SW 1271 (cell line): ENCODE measurements around the gene POMZP3.
A peak's percentile ranks its signal among the peaks of the same experiment; 100 is the strongest.
"Not testable (repeated sequence)": the region's sequence is repeated elsewhere in the genome, so short reads cannot be mapped to it uniquely, and the experiment has no call there.

Source experiments
- DNase-seq, 2 experiments: peaks; one replicate each; lab custom pipeline; 2025; lab: John Stamatoyannopoulos, UW

POMZP3 gene

GRCh38 chr7:76626989-76627642 lies at the start of gene POMZP3:
Gene POMZP3 (minus strand): TSS chr7:76627279. CDS start chr7:76626064, 1,215 bp downstream.
- DNase-seq, result not testable (repeated sequence)

GRCh38 chr7:76675783-76676182 lies 48.7 kb upstream of the POMZP3 start:
- DNase-seq, result not testable (repeated sequence)

- DNase-seq, result not testable (repeated sequence)
Measured at GRCh38 chr7:76673346-76673745, 46.3 kb upstream of the POMZP3 start.

DNA sequence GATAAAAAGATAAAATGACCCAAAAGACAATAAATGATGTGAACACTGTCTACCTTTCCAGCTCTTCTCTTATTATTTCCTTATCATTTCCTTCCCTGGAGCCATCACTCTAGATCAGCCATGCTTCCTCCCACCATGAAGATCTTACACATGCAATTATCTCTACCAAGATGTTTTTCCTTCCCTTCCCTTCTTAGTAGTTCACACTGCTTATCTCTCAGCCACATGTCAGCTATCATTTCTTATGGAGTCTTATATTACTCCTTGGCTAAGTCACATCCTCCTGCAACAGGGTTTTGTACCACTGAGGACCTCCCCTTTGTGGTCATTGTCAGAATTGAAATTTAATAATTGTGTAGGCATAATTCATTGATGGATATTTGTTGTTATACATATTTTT lies 32.1 kb upstream of the POMZP3 start:
- not testable (repeated sequence) for DNase-seq

GRCh38 chr7:76656425-76656824 lies 29.3 kb upstream of the POMZP3 start:
- not testable (repeated sequence) for DNase-seq

DNA sequence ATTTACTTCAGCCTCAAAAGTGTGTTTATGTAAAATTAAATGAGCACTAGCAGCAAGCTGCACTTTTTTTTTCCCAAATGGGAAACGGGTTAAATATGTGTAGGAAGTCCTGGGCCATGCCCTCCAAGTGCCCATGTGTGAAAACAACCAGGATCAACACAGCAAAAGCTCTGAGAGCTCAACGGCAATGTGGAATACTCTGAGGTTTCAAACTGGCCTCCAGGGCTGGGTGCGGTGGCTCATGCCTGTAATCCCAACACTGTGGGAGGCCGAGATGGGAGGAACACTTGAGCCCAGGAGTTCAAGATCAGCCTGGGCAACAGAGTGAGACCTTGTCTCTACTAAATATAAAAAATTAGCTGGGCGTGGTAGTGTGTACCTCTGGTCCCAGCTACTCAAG lies 15.5 kb upstream of the POMZP3 start:
- DNase-seq, result not testable (repeated sequence)

DNA sequence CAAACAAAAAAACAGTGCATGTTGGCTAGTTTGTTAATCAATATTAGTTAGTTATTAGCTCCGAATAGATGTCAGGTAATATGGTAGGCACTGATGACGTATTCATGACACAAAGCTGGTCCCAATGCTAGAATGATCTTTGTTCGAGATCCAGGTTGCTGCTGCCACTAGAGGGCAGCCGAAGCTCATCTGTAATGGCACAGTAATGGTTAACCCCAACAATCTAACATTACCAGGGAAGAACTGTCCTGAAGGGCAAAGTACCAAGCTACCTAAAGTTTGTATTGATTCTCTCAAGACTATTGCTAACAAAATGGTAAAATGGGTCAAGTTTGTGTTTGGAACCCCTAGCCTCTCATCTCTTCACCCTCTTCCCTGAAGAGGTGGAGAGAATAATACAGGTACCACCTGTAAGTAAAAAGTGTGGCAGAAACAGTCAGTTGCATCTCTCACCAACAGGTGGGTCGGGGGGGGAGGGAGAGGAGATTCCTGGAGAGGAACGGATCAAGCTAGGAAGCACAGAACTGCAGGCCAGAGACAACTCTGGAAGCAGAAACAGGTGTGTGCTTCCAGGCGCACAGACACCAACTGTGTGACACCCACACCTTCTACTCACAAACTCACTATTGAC lies 10.1 kb upstream of the POMZP3 start:
- DNase-seq, result not testable (repeated sequence)

GRCh38 chr7:76626581-76626980 lies 498 bp downstream of the POMZP3 start:
- not testable (repeated sequence) for DNase-seq

GRCh38 chr7:76619439-76620190 lies 7.5 kb downstream of the POMZP3 start:
- DNase-seq, result not testable (repeated sequence)

DNA sequence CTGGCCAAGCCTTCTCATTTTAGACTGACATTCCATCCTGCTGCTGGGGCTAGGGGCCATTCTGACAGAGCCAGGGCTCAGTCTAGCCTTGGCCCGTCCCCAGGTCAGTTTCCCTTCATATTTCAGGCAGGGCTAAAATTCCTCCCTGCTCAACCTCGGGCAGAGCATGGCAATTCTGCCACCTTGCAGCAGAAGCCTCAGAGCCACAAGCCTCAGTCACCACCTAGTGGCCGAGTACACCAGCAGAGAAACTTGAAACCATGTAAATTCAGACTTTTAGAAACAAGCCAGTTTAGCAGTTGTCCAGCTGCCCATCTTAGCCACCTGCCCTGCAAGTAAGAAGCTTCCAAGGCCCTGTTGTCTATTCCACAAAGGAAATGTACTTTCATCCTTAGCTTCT lies 13.3 kb downstream of the POMZP3 start:
- not testable (repeated sequence) for DNase-seq

DNA sequence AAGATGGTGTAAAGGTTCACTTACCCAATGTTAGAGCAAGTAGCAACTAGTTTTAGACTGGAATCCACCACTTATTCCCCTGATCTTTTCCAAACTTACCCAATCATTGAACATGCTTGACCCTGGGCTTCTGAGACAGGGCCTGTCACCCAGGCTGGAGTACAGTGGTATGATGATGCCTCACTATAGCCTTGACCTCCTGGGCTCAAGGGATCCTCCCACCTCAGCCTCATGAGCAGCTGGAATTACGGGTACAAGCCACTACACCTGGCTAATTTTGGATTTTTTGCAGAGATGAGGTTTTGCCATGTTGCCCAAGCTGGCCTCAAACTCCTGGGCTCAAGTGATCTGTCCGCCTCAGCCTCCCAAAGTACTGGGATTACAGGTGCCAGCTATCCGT lies 14.8 kb downstream of the POMZP3 start:
- DNase-seq, result not testable (repeated sequence)

GRCh38 chr7:76609864-76610263 lies 17.2 kb downstream of the POMZP3 start:
- not testable (repeated sequence) for DNase-seq

DNA sequence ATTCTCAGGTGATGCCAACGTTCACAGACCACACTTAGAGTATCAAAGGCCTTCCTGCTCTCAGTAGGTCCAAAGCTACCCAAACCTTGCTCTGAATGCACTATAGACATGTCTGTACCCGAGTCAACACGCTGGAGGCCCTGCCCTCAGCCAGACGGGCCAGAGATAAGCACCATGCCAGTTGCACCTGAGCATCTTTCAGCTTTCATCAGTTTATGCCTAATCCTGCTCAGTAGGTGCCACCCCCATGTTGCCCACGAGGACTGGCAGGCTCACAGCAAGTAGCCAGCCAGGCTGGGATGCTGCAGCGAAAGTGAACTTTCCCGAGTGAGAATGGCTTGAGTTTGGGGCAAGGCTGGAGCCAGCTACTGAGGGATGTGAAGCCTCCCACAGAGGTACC lies 18.6 kb downstream of the POMZP3 start:
- not testable (repeated sequence) for DNase-seq

DNA sequence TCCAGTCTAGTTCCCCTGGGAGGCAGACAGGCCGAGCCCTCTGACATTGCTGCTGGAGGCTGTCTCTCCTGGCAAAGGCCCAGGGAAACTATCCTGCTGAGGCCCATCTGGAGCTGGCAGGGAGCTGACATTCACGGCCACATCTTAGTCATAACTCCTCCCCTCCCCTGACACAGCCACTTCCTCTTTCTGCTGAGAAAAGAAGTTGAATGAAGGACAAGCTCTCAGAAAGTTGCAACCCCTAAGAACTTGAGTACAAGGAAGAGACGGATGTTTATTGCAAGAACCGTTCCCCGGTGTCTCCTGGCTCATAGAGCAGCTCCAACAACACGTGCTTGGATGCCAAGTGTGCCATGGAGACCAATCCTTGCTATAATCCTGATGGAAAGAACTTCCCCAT lies 21.1 kb downstream of the POMZP3 start:
- peak; percentile 46 to 93 for DNase-seq

- not testable (repeated sequence) for DNase-seq
Measured at GRCh38 chr7:76600650-76601049, 26.4 kb downstream of the POMZP3 start.

DNA sequence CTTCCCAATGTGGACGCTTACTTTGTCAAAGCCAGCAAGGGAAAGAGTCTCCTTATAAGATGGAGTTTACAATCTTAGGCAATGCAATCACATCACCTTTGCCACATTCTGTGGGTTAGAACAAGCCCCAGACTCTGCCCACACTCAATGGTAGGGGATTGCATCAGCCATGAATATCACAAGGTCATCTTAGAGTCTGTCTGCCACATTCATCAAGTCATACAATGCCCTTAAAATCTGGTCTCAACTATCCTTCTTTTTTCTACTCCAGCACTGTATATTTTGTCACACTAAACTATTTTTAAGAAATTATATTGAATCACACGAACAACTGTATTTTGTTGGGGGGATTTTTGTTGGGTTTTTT lies 27.0 kb downstream of the POMZP3 start:
- DNase-seq, result not testable (repeated sequence)

GRCh38 chr7:76598590-76599264 lies 28.4 kb downstream of the POMZP3 start:
- DNase-seq, result not testable (repeated sequence)

GRCh38 chr7:76597288-76597687 lies 29.8 kb downstream of the POMZP3 start:
- DNase-seq, result not testable (repeated sequence)

- not testable (repeated sequence) for DNase-seq
Measured at GRCh38 chr7:76592694-76593093, 34.4 kb downstream of the POMZP3 start.

DNA sequence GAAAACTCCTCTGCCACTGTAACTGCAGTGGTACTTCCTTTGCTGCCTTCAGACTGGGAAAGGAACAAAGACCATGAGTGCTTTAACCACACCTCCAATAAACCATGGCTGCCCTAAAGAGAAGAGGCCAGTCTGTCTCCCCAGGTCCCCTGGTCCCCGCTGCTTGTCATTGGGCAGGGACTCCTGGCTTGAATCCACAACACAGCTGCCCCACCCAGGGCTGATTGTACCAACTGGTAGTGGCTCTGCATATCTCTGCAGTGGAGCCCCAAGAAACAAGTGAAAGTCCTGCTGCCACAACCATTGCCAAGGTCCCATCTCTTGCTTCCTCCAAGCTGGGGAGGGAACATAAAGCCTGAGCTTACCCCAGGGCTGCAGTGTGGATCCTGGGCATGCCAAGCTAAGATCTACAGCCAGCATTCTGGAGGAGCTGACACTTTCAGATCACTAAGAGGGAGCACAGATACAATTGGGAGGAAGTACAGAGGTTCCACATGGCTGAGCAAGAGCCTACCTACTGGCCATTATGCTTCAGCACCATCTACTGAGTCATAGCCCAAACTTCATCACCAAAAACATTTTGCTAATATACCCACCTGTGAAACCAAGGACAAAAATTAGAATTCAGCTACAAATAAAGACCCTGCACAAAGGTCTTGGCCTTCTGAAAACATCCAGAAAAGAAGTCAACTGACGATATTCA lies 35.3 kb downstream of the POMZP3 start:
- DNase-seq, result not testable (repeated sequence)

- DNase-seq, result not testable (repeated sequence)
Measured at GRCh38 chr7:76591033-76591432, 36.0 kb downstream of the POMZP3 start.

DNA sequence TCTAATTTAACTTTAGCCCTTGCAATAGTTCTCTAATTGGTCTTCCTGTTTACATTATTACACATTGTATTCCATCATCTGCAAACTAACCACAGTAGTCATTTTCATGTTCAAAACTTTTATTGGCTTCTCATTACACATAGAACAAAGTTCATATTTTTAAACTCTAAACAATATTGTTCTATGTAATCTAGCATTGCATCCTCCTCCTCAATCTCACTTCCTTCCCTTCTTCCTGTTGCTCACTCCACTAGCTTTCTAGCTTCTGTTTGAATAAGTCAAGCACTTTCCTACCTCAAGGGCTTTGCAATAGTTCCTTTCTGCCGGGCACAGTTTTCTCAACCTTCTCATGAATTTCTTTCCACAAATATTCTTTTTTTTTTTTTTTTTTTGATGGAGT lies 38.5 kb downstream of the POMZP3 start:
- DNase-seq, result not testable (repeated sequence)
